Right ventricle myocardium inferior (tissue), 1 donor: ENCODE data around the gene KCNH2. TPM values are rescaled to one million over a fixed set of nuclear protein-coding genes. Genes with fewer than 3 reads are reported as not detected.
"Not testable (repeated sequence)": the region's sequence is repeated elsewhere in the genome, so short reads cannot be mapped to it uniquely, and the experiment has no call there.

Experiments used
- ATAC-seq: fragments of 200-7000 bp; cut with Tn5 transposase; one replicate; pipeline ENCODE4 v1.9.1; 2020; ENCODE audit warnings: mild to moderate bottlenecking, moderate library complexity
- DNase-seq: peaks from one replicate; pipeline ENCODE4 v3.0.0; 2021; ENCODE audit errors: missing footprints
- intact Hi-C: fragments of 100-400 bp; cut with DNase I; formaldehyde crosslinking; loops from one replicate; pipeline ENCODE4 v1.11.0; 2022
- total RNA-seq: library from RNA; stranded (reverse); fragmentation: NEBNext Ultra II Directional; extraction: Animal tissue kit (Norgen Biotek cat#: 25700); gene quantifications from one replicate; pipeline ENCODE4 v1.2.1, GENCODE V29; 2021
- donor health status: DM: no; HTN: yes; CAD: no; lungs with severe emphysema.

KCNH2 gene
- total RNA-seq, 1 donor from 2014 or later: 97.3 TPM

DNA sequence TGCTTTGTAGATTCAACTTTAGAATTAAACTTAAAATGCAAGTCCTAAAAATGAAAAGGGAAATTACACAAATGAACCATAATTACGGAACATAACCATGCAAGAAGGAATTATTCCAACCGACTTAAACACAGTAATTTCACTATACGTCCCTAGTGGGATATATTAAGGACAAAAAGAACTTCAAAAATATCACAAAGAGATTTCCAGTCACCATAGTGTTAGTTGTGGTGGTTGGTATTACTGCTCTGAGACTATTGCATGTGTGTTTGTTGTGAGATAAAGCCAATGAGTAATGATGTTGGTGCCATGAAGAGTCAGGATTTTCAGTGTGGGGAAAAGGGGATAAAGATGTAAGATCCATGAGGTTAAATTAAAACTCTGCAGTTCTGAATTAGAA, 49.6 kb downstream of the KCNH2 start:
- ATAC-seq (no peak), DNase-seq (no peak)
- intact Hi-C loops: no loop called here

DNA sequence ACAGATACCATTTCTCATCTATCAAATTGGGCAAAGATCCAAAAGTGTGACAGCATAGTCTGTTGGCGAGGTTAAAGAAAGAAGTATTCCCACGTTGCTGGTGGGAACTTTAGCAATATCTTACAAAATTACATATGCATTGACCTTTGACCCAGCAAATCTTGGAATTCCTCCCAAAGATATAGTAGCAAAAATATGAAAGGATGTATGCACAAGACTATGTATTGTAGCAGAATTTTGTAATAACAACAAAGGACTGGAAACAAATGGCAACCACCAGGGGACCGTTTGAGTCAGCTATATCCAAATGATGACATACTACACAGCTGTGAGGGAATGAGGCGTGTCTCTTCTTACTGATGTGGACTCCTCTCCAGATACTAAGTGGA, 50.2 kb downstream of the KCNH2 start:
- no peak for ATAC-seq
- intact Hi-C loops: no loop called here
- DNase-seq: no peak

DNA sequence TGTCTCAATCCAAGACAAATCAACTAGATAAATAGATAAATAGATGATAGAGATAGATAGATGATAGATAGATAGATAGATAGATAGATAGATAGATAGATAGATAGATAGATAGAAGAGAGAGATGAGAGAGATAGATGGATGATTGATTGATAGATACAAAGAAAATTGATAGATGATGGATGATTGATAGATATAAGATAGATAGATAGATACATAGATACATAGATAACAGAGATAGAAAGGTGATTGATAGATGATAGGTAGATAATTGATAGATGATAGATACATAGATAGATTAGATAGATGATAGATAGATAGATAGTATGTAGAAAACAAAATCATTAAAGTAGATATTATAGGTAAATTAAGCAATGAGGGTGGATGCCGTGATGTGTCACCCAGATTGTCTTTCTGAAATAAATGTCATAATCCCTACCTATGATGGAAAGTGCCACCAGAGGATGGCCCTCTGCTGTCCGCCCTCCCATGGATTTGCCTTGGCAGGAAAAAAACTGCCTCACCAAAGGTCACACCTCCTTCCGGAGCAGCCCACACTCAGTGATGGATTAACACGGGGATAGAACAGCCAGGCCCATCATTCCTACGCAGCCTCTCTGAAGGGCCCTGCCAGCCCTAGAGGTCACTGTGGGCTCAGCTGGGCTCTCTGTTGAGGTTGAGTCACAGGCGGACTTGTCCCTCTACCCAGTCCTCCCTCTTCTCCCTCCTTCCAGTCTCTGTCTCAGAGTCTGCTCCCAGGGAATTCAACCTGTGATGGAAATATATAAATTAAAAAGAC, 50.8 kb downstream of the KCNH2 start:
- ATAC-seq (no peak), DNase-seq (no peak)
- intact Hi-C loops: no loop called here

- ATAC-seq (no peak), DNase-seq (no peak)
- intact Hi-C loops: no loop called here
Measured at GRCh38 chr7:150926066-150926465, 52.1 kb downstream of the KCNH2 start.

- ATAC-seq (peak; percentile 34), DNase-seq (no peak)
Measured at GRCh38 chr7:150924369-150924781, 53.7 kb downstream of the KCNH2 start.

DNA sequence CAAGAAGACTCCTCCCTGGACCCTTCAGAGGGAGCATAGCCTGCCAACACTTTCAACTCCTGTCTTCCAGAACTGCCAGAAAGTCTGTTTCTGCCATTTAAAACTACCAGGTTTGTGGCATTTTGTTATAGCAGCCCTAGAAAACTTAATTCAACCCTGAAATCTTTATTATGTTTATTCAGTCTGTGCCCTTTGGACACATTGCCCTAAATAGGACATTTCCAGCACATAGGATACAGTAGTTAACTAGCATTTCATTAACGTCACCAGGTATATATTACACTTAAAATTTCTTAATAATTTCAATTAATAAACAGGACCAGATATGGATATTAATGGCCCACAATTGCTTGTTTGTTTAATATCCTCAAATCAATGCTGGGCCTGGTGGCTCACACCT, 54.3 kb downstream of the KCNH2 start:
- ATAC-seq (no peak), DNase-seq (no peak)
- intact Hi-C loops: no loop called here

More at GRCh38 chr7:150924369-150924781, 53.7 kb downstream of the KCNH2 start:
- intact Hi-C loops: no loop called here

- DNase-seq: no peak
- ATAC-seq: no peak
- intact Hi-C loops: no loop called here
Measured at GRCh38 chr7:150923196-150923595, 54.9 kb downstream of the KCNH2 start.

DNA sequence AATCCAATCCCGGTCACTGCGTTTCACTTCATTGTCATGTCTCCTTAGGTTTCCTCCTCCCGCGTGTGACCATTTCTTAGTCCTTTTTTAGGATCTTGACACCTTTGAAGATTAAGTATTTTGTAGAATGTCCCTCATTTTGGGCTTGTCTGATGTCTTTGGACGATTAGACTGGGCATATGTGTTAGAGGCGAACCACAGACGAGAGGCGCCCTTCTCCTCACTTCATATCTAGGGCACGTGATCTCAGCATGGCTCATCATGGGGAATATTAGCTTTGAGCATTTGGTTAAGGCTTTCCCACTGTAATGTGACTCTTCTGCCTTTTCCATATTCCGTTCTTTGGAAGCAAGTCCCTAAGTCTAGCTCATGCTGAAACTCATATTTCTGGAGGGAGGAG, 59.0 kb downstream of the KCNH2 start:
- DNase-seq (no peak), ATAC-seq (no peak)
- intact Hi-C loops: no loop called here

DNA sequence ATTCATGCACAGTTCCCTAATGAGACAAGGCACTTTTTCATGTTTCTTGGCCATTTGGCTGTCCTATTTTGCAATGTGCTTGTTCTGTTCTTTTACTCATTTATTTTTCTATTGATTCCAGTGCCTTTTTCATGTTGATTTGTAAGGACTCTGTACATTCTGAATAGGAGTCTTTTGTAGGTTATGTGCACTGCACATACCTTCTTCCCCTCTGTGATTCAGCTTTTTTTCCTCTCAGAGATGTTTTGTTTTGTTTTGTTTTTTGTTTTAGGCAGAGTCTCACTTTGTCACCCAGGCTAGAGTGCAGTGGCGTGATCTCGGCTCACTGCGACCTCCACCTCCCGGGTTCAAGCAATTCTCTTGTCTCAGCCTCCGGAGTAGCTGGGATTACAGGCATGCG, 59.7 kb downstream of the KCNH2 start:
- intact Hi-C loops: no loop called here
- no peak for ATAC-seq
- no peak for DNase-seq

DNA sequence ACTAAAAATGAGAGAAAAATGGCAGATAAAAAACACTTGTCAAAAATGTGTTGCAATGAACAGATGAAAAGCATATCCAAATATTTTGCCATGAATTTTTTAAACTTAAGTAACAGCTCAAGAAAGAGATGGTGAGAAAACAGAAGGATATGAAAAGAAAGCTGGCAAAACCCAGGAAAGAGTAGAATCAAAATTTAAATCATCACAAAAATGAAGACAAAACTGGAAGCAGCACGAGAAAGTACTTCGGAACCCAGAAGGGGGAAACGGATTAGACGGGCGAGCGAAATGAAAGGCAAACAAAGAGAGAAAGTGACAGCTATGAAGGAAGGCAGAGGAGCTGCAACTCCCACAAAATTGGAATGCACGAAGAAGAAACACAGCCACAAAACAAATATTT, 60.2 kb downstream of the KCNH2 start:
- intact Hi-C loops: no loop called here
- no peak for DNase-seq
- no peak for ATAC-seq

DNA sequence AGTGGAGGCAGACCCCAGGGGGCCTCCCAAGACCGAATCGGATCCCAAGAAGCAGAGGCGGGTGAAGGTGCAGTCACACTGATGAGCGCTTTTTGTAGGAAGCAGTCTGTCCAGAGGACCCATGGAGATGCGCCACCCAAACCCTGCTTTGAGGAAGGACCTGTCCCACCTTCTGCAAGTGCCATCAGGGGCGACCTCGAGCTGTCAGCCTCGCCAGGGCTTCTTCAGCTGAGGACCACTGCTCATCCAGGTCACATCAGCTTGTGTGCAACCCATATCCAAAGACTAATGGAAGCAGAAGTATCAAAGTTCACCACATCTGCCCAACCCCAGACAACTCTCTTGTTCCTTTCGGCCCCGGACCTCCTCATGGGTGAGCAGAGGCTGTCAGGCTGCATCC, 61.5 kb downstream of the KCNH2 start:
- no peak for ATAC-seq
- no peak for DNase-seq
- intact Hi-C loops: no loop called here

DNA sequence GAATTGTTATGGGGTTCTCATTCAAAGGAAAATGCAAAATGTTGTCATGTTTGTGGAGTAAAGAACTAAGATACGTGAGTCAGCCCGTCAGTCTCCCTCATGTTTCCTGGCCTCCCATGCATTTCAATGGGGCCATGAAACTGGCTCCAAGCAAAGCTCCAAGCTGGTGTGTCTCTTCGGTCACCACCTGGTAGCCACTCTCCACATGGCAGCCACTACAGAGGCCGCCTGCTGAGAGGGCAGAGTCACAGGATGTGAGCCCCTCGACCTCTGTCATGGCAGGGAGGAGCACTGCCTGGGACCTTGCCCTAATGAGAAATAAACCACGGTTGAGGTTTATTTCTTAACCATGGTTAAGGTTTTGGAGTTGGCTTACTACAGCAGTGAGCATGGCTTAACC, 63.2 kb downstream of the KCNH2 start:
- DNase-seq: no peak
- intact Hi-C loops: no loop called here

DNA sequence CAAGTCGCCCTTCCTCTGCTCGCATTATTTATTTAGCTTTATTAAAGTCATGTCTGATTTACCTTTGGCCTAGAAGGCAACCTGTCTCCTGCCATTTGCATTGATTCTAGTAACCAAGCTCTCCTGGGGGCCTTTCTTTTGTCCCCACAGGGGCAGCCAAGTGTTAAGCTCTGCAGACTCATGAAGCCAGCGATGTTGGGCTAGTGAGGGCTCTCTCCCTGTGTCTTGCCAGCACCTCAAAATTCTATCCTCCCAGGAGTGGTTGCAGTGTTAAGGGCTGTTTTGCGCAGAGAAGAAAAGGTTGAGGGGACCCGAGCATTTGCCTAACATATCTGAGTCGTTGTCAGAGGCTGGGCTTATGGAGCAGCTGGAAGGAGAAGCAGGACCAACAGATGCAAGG, 63.9 kb downstream of the KCNH2 start:
- intact Hi-C loops: no loop called here
- no peak for ATAC-seq
- no peak for DNase-seq

More for the DNA sequence above, 63.2 kb downstream of the KCNH2 start:
- ATAC-seq: no peak

DNA sequence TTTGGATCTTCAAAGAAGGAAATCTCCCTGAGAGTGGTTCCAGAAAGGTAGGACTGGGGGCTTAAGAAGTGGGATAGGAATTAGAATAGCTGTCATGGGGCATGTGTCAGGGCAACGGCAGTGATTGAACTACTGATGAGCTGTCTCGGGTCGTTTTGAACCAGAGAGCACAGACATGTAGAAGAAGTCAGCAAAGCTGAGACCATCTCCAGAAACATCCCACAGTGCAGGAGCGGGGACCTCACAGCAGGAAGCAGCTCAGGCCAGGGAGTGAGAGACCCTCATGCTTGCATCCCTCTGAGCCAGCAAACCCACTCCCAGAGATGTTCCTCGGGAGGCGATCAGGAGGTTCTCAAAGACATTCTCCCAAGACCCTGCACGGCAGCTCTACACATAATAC, 65.7 kb downstream of the KCNH2 start:
- ATAC-seq: no peak
- DNase-seq: no peak
- intact Hi-C loops: no loop called here

DNA sequence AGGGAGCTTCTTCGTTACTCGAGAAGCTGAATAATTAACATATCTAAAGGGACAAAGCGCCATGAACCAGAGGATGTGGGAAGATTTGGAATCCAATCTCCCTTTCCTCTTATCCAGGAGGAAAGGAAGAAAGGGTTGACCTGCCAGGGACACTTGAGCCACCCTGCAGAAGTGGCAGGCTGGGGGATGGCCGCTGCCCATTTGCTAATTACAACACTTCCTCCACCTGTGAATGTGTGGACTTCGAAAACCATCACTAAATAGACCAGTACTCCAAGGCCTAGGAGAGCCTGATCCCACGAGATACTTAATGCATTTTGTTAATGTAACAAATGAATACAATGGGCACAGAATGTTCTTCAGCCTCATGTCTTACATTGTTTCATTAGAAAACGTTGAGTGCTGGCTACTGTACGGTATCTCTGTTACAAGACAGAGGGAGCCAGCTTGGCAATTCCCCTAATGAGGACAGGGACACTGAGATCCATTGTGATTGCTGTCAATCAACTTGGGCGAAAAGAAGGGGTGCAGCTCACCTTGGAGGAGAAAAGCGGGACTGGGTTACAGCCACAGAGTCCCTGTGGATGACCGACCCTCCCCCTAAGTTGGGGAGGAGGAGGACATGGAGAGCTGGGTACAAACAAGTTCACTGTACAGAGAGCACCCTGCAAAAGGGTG, 66.4 kb downstream of the KCNH2 start:
- no peak for ATAC-seq
- intact Hi-C loops: no loop called here

GRCh38 chr7:150910996-150911422, 67.1 kb downstream of the KCNH2 start:
- intact Hi-C loops: no loop called here
- ATAC-seq (no peak), DNase-seq (no peak)

More for the DNA sequence above, 66.4 kb downstream of the KCNH2 start:
- no peak for DNase-seq

DNA sequence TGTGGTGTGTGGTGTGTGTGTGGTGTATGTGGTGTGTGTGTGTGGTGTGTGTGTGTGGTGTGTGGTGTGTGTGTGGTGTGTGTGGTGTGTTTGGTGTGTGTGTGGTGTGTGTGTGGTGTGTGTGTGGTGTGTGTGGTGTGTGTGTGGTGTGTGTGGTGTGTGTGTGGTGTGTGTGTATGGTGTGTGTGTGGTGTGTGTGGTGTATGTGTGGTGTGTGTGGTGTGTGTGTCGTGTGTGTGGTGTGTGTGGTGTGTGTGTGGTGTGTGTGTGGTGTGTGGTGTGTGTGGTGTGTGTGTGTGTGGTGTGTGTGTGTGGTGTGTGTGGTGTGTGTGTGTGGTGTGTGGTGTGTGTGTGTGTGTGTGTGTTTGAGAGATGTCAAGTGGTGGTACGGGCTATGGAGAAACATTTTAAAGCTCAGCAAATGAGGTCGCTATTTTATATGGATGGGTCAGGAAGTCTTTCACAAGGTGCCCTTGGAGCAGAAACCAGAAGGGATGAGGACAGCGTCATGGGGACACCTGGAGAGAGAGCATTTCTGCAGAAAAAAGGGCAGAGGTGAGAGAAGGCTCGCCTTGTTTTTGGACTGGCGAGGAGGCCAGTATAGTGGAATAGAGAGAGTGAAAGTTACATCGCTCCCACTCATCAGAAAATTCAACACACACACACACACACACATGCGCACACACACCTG, 67.7 kb downstream of the KCNH2 start:
- intact Hi-C loops, DNase-seq, ATAC-seq: not testable (repeated sequence)

DNA sequence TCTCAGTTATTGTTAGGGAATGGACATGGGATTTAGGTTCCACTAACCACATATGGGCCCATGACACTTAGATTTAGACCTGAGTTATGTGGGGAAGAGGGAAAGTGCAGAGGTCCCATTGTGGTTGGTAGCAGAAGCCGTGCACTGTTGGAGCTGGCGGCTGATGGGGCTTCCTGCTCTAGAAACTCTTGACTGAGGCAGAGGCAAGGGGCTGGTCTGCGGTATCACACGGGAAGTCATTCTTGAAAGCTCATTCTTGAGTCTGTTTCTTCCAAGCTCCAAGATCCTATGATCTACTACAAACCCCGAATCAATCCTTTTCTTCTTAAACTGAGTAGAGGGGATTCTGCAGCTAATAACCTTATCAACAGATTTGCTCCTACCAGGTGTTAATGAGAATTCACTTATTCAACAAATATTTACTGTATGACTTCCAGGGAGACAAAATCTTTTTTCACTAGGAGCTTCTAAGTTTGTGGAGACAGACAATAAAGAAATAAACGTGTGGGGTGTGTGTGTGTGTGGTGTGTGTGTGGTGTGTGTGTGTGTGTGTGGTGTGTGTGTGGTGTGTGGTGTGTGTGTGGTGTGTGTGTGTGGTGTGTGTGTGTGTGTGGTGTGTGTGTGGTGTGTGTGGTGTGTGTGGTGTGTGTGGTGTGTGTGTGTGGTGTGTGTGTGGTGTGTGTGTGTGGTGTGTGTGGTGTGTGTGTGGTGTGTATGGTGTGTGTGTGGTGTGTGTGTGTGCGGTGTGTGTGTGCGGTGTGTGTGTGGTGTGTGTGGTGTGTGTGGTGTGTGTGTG, 68.7 kb downstream of the KCNH2 start:
- ATAC-seq (no peak), DNase-seq (no peak)
- intact Hi-C loops: no loop called here

DNA sequence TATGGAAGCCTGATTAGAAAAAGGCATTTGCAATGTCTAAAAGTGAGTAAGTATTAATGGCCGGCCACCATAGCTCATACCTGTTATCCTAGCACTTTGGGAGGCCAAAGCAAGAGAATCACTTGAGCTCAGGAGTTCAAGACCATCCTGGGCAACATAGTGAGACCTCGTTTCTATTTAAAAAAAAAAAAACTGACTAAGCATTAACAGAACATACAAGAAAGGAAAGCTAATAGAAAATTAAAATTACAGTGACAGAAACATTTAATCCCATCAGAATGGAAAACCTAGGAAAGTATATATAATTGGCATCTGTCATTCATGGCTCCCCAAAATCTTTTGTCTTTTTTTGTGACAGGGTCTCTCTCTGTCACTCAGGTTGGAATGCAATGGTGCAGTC, 69.9 kb downstream of the KCNH2 start:
- DNase-seq (no peak), ATAC-seq (no peak)
- intact Hi-C loops: no loop called here
